GM21619 (cell line): ENCODE measurements around the gene CAPN2.
A peak's percentile ranks its signal among the peaks of the same experiment; 100 is the strongest.

ENCODE experiments used
- ATAC-seq: cut with Tn5 transposase; IDR thresholded peaks from one replicate; pipeline ENCODE4 v1.9.1; 2021; ENCODE audit not compliant: unreplicated experiment

The CAPN2 gene

GRCh38 chr1:223702735-223703667 lies 9.3 kb upstream of the CAPN2 start:
- no peak for ATAC-seq

GRCh38 chr1:223703668-223704013 lies 8.7 kb upstream of the CAPN2 start:
- ATAC-seq = no peak

GRCh38 chr1:223704921-223705878 lies 7.1 kb upstream of the CAPN2 start:
- ATAC-seq = no peak

GRCh38 chr1:223706077-223706973 lies 6.0 kb upstream of the CAPN2 start:
- no peak for ATAC-seq

- ATAC-seq = no peak
Measured at GRCh38 chr1:223707256-223708000, 4.9 kb upstream of the CAPN2 start.

- ATAC-seq = no peak
Measured at GRCh38 chr1:223708001-223708359, 4.4 kb upstream of the CAPN2 start.

GRCh38 chr1:223708651-223709268 lies 3.6 kb upstream of the CAPN2 start:
- ATAC-seq = no peak

- ATAC-seq = no peak
Measured at GRCh38 chr1:223709598-223709997, 2.7 kb upstream of the CAPN2 start.

- ATAC-seq = no peak
Measured at GRCh38 chr1:223710179-223711133, 1.9 kb upstream of the CAPN2 start.

- no peak for ATAC-seq
Measured at GRCh38 chr1:223711173-223711572, 1.2 kb upstream of the CAPN2 start.

GRCh38 chr1:223711747-223712193 lies 569 bp upstream of the CAPN2 start:
- ATAC-seq = peak; percentile 3

GRCh38 chr1:223712850-223713474 lies 623 bp downstream of the CAPN2 start:
- peak; percentile 32 for ATAC-seq

GRCh38 chr1:223713546-223714420 lies 1.4 kb downstream of the CAPN2 start:
- ATAC-seq = no peak

- no peak for ATAC-seq
Measured at GRCh38 chr1:223714421-223714724, 2.0 kb downstream of the CAPN2 start.

GRCh38 chr1:223714849-223715603 lies 2.7 kb downstream of the CAPN2 start:
- no peak for ATAC-seq

- ATAC-seq = no peak
Measured at GRCh38 chr1:223715604-223716172, 3.3 kb downstream of the CAPN2 start.
